Islet of Langerhans (tissue), 1 donor: ENCODE measurements around the gene UBE3A.

ENCODE experiments used
- FAIRE-seq: peaks from one replicate; lab custom pipeline; 2011; peaks lifted over from hg19 to GRCh38; lab: Jason Lieb, UNC

Gene UBE3A

DNA sequence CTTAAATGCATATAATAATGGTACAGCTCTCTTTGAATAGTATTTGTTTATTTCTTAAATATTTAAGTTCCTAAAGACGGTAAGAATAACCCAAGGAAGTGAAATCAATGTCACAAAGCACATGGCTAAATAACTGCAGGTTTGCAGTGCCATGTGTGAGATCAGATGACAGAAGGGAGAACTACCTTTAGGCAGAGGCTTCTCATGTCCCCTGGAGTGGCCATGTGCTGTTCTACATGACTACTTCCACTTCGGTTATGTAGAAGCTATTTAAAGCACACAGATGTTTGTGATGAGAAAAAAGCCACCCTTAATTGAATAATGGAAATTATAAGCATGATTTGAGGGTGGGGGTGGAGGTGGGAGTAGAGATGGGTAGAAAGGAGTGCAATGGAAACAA lies 109.1 kb downstream of the UBE3A start:
- no peak for FAIRE-seq

DNA sequence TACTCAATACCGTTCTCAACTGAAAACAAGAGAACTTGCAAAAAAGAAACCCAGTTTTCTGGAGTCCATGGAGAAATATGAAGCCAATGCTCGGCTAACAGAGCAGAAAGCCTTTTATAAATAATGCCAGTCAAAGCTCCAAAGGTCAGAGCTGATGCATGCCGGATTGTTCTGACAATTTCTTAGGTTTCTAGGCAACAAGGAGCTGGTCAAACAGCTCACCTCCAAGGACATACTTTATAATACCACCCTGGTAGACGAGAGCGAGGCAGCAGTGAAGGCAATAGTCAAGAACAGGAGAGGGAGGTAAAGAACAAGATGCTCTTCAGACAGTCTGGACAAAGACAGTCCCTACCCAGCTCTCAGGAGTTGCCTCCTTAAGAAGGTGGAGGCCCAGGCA lies 111.1 kb downstream of the UBE3A start:
- FAIRE-seq = peak; percentile 78

DNA sequence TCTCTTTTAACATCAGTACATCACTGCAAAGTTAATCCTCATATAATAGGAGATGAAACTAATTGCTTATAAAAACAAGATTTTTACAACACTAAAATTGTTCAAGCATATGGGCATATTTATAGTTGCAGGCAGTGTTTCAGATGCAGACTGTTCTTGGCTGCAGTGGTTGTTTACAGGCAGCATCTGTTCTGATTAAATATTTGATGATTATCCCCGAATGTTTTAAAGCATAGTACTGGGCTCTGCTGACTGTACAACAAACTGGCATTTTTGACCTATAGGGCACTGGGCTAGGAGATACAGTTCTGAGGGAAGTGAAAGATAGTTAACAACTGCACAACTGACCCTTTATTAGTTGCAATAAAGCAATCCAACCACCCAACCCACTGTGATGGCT lies 113.6 kb downstream of the UBE3A start:
- no peak for FAIRE-seq

DNA sequence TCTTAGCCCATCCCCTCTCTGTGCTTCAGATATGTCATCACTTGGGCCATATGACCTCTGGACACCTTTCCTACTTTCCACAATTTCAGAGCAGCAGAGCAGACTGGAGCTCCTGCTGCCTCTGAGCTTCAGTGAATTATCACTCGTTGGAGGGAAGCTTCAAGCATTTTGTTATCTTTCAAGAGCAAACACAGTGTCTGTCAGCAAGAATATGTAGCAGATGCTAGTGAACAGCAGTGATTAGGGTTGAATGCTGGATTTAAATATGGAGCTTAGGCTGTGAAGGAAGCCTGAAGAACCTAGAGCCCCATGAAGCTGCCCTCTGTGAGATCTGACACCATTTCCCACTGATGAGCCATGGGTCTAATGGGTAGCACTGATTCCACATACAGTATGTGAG lies 115.4 kb downstream of the UBE3A start:
- FAIRE-seq = no peak

DNA sequence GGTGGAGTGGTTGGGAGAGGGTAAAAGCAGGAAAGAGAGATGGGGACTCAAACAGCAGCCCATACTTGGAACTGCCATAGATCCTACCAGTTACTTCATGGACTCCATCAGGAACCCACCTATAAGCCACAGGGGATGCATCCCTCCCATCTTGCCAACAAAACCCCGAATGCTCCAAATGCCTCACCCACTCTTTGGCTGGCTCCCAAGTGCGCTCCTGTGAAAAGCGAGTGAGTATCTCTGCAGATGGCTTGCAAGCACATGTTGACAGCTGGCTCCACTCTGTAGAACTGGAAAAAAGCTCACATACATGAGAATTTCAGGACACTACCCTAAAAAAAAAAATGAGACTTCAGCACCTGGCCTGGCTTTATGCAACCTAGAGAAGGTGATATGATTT lies 151.0 kb downstream of the UBE3A start:
- no peak for FAIRE-seq
